Right atrium auricular region (tissue), 2 donors: ENCODE results near the gene MET. TPM values are rescaled to one million over a fixed set of nuclear protein-coding genes. Genes with fewer than 3 reads are reported as not detected.

Experiments used
- DNase-seq: peaks from one replicate; pipeline ENCODE4 v3.0.0-alpha.2; 2019; ENCODE audit warnings: low spot score
- H3K27ac ChIP-seq, 2 donors: fragments of 200-600 bp; sonication (generic); 1 replicate in 1 of 2; 2 replicates in 1 of 2; pipeline ENCODE4 v1.5.1; 2016 to 2019
- H3K27me3 ChIP-seq, 2 donors: fragments of 200-600 bp; sonication (generic); one replicate each; pipeline versions ENCODE4 v1.5.1 to v1.6.0; 2017 to 2019
- H3K36me3 ChIP-seq: fragments of 200-600 bp; sonication (generic); one replicate; pipeline ENCODE4 v1.5.1; 2016
- H3K4me1 ChIP-seq, 2 donors: fragments of 200-600 bp; sonication (generic); one replicate each; pipeline versions ENCODE4 v1.5.1 to v1.6.0; 2017 to 2019
- H3K4me3 ChIP-seq, 2 donors: fragments of 200-600 bp; sonication (generic); 1 replicate in 1 of 2; 2 replicates in 1 of 2; pipeline ENCODE4 v1.5.1; 2017 to 2019; ENCODE audit warnings: mild to moderate bottlenecking in 1 of 2, moderate library complexity in 1 of 2
- H3K9me3 ChIP-seq, 2 donors: fragments of 200-600 bp; sonication (generic); one replicate each; pipeline ENCODE4 v1.5.1; 2019
- CTCF ChIP-seq, 2 donors: fragments of 200-600 bp; sonication (generic); IDR thresholded peaks; one replicate each; pipeline ENCODE4 v1.5.1; 2019; ENCODE audit warnings: antibody characterized with exemption in 2 of 2
- total RNA-seq, 2 donors: library from RNA; depleted of rRNA; stranded (reverse); fragments of >200 nt; gene quantifications; one replicate each; pipeline ENCODE4 v1.1.0, GENCODE V29; 2016

Gene MET
- total RNA-seq, 2 donors from 2014 or later = 16.1 to 17.5 TPM

- no peaks in the 10 kb centered on the region for H3K36me3 ChIP-seq
- no peak overlapping the region for H3K27ac ChIP-seq
- no peaks in the 10 kb centered on the region for H3K9me3 ChIP-seq
- TF ChIP-seq CTCF (IDR thresholded peaks at IDR 0.05) = peak in 1 of 2 donors; percentile 55
- H3K4me3 ChIP-seq = no peak overlapping the region
- H3K27me3 ChIP-seq = no peaks in the 10 kb centered on the region
- no peak for DNase-seq
- H3K4me1 ChIP-seq = no peaks in the 10 kb centered on the region
Observed at GRCh38 chr7:116786791-116787443, 114.9 kb downstream of the MET start.

- no peak for TF ChIP-seq CTCF (IDR thresholded peaks at IDR 0.05)
- Histone ChIP-seq H3K4me1 (no peaks in the 10 kb centered on the region), H3K9me3 (no peaks in the 10 kb centered on the region), H3K4me3 (no peak overlapping the region), H3K27me3 (no peaks in the 10 kb centered on the region), H3K27ac (no peak overlapping the region), H3K36me3 (no peaks in the 10 kb centered on the region)
- DNase-seq = no peak
Observed at GRCh38 chr7:116787881-116788280, 115.9 kb downstream of the MET start.

GRCh38 chr7:116788572-116789197 lies 116.7 kb downstream of the MET start:
- H3K36me3 ChIP-seq = no peaks in the 10 kb centered on the region
- H3K4me1 ChIP-seq = no peaks in the 10 kb centered on the region
- no peak for TF ChIP-seq CTCF (IDR thresholded peaks at IDR 0.05)
- no peak for DNase-seq
- H3K27me3 ChIP-seq = no peaks in the 10 kb centered on the region
- no peak overlapping the region for H3K27ac ChIP-seq
- no peak overlapping the region for H3K4me3 ChIP-seq
- no peaks in the 10 kb centered on the region for H3K9me3 ChIP-seq

- DNase-seq = no peak
- no peak overlapping the region for H3K4me3 ChIP-seq
- no peaks in the 10 kb centered on the region for H3K4me1 ChIP-seq
- H3K9me3 ChIP-seq = no peaks in the 10 kb centered on the region
- no peak overlapping the region for H3K27ac ChIP-seq
- no peaks in the 10 kb centered on the region for H3K36me3 ChIP-seq
- H3K27me3 ChIP-seq = no peaks in the 10 kb centered on the region
- TF ChIP-seq CTCF (IDR thresholded peaks at IDR 0.05) = no peak
Observed at GRCh38 chr7:116790025-116790424, 118.0 kb downstream of the MET start.

- no peak for TF ChIP-seq CTCF (IDR thresholded peaks at IDR 0.05)
- no peaks in the 10 kb centered on the region for H3K4me1 ChIP-seq
- H3K4me3 ChIP-seq = no peak overlapping the region
- no peaks in the 10 kb centered on the region for H3K9me3 ChIP-seq
- DNase-seq = no peak
- peaks cover 7% of the 10 kb centered on the region for H3K36me3 ChIP-seq
- H3K27ac ChIP-seq = no peak overlapping the region
- no peaks in the 10 kb centered on the region for H3K27me3 ChIP-seq
Observed at GRCh38 chr7:116792813-116793212, 120.8 kb downstream of the MET start.
